Activated CD4-positive, CD25-positive, alpha-beta regulatory T cell treated with anti-CD3 and anti-CD28 coated beads, Interleukin-2, amount 50 U/mL, for 24 hours (primary cell): ENCODE results near the gene GARIN5A.
A peak's percentile ranks its signal among the peaks of the same experiment; 100 is the strongest.

Experiments
- ATAC-seq, 2 donors: fragments of 150-1000 bp; cut with Tn5 transposase; one replicate each; pipeline ENCODE4 v1.10.0; 2021; ENCODE audit warnings: mild to moderate bottlenecking in 1 of 2, moderate library complexity in 1 of 2

GARIN5A gene

GRCh38 chr19:50432221-50433028 lies 44.2 kb downstream of the GARIN5A start, which contains the start of gene MYBPC2:
Gene MYBPC2, plus strand, starts transcription at chr19:50432892. Its CDS starts 62 bp downstream, at chr19:50432954.
- no peak for ATAC-seq

- peak; percentile 94 to 95 for ATAC-seq
Observed at GRCh38 chr19:50431343-50432220, 45.1 kb downstream of the GARIN5A start.

GRCh38 chr19:50430888-50431342 lies 45.7 kb downstream of the GARIN5A start:
- ATAC-seq: no peak

- no peak for ATAC-seq
Observed at GRCh38 chr19:50428772-50429463, 47.7 kb downstream of the GARIN5A start.

- no peak for ATAC-seq
Observed at GRCh38 chr19:50427997-50428425, 48.6 kb downstream of the GARIN5A start.

GRCh38 chr19:50427318-50427925 lies 49.2 kb downstream of the GARIN5A start:
- no peak for ATAC-seq

- ATAC-seq: no peak
Observed at GRCh38 chr19:50425581-50425980, 51.1 kb downstream of the GARIN5A start.

GRCh38 chr19:50423279-50424113 lies 53.2 kb downstream of the GARIN5A start:
- peak in 1 of 2 donors; percentile 9 for ATAC-seq

GRCh38 chr19:50422397-50423278 lies 54.0 kb downstream of the GARIN5A start:
- ATAC-seq: no peak

- ATAC-seq: no peak
Observed at GRCh38 chr19:50420808-50421207, 55.8 kb downstream of the GARIN5A start.

- no peak for ATAC-seq
Observed at GRCh38 chr19:50420127-50420526, 56.5 kb downstream of the GARIN5A start.

GRCh38 chr19:50419580-50420035 lies 57.0 kb downstream of the GARIN5A start:
- ATAC-seq: no peak

GRCh38 chr19:50419022-50419579 lies 57.5 kb downstream of the GARIN5A start:
- no peak for ATAC-seq

- no peak for ATAC-seq
Observed at GRCh38 chr19:50418176-50419021, 58.2 kb downstream of the GARIN5A start, which contains the start of gene SPIB. Gene SPIB, plus strand, starts transcription at chr19:50418938. Its CDS starts 25 bp downstream, at chr19:50418963.

GRCh38 chr19:50417111-50418081 lies 59.3 kb downstream of the GARIN5A start:
- no peak for ATAC-seq
